DMS153 treated with DMSO at 0.1 percent for 48 hours (cell line): ENCODE measurements around the gene SSX2.
"Not testable (repeated sequence)": the region's sequence is repeated elsewhere in the genome, so short reads cannot be mapped to it uniquely, and the experiment has no call there.

Experiments
- DNase-seq: peaks from one replicate; lab custom pipeline; 2025; ENCODE audit not compliant: unreplicated experiment; lab: John Stamatoyannopoulos, UW

SSX2 gene

GRCh38 chrX:52707078-52707477 is at the start of gene SSX2:
Gene SSX2 (minus strand): TSS chrX:52707178. CDS start chrX:52705749, 1,429 bp downstream.
- DNase-seq, result not testable (repeated sequence)

DNA sequence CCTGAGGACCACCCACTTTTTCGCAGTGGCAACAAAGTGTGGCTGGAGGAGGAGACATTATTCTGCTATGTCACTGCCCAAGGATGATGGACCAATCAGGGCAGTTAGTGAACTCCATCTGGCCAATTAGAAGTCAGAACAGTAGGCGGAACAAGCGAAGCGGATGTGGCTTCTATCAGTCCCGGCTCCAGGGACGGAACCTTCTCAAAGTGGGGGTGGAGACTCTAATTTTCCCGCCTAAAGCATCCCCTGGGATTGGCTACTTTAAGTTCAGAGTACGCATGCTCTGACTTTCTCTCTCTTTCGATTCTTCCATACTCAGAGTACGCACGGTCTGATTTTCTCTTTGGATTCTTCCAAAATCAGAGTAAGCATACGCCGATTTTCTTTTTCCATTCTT is 44.0 kb upstream of the SSX2 start, which contains the start of gene SSX2B:
Gene SSX2B (plus strand): TSS at position 301 of the 400 bp plus-strand sequence. CDS start 1,429 bp downstream, outside the sequence.
- DNase-seq, result not testable (repeated sequence)

- DNase-seq, result not testable (repeated sequence)
Measured at GRCh38 chrX:52692034-52692433, 14.9 kb downstream of the SSX2 start.

- not testable (repeated sequence) for DNase-seq
Measured at GRCh38 chrX:52662218-52662617, 44.8 kb downstream of the SSX2 start.

GRCh38 chrX:52655475-52655874 is 51.5 kb downstream of the SSX2 start:
- not testable (repeated sequence) for DNase-seq

GRCh38 chrX:52654800-52655199 is 52.2 kb downstream of the SSX2 start, which contains the start of gene SSX7:
Gene SSX7 (minus strand): TSS chrX:52654900. CDS start chrX:52653472, 1,428 bp downstream.
- DNase-seq, result not testable (repeated sequence)

- DNase-seq, result not testable (repeated sequence)
Measured at GRCh38 chrX:52650676-52651075, 56.3 kb downstream of the SSX2 start.

DNA sequence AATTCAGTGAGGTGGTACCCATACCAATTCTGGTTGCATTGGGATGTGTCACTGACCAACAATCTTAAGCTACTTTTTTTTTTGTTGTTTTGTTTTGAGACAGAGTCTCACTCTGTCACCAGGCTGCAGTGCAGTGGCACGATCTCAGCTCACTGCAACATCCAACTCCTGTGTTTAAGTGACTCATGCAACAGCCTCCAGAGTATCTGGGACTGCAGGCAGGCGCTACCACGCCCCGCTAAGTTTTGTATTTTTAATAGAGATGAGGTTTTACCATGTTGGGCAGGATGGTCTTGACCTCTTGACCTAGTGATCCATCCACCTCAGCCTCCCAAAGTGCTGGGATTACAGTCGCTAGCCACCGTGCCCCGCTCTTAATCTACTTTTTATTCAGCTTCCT is 58.0 kb downstream of the SSX2 start:
- DNase-seq, result not testable (repeated sequence)
